OCI-LY1 (cell line): ENCODE data around the gene FEM1C.

Source experiments
- EZH2 ChIP-seq: fragments of 200-600 bp; sonication (generic), shearing (Covaris generic); IDR thresholded peaks from 2 replicates; pipeline ENCODE4 v1.8.0; 2017; ENCODE audit warnings: borderline replicate concordance, mixed run types, mild to moderate bottlenecking, antibody characterized with exemption, low read length, moderate library complexity, mixed read lengths
- TF ChIP-seq, protein P1 (sequence below): fragments of 200-600 bp; sonication (generic), shearing (Covaris generic); IDR thresholded peaks from 2 replicates; pipeline ENCODE4 v1.5.1; 2017; ENCODE audit warnings: mild to moderate bottlenecking, antibody characterized with exemption, low read length, moderate library complexity, mixed read lengths

DNA sequence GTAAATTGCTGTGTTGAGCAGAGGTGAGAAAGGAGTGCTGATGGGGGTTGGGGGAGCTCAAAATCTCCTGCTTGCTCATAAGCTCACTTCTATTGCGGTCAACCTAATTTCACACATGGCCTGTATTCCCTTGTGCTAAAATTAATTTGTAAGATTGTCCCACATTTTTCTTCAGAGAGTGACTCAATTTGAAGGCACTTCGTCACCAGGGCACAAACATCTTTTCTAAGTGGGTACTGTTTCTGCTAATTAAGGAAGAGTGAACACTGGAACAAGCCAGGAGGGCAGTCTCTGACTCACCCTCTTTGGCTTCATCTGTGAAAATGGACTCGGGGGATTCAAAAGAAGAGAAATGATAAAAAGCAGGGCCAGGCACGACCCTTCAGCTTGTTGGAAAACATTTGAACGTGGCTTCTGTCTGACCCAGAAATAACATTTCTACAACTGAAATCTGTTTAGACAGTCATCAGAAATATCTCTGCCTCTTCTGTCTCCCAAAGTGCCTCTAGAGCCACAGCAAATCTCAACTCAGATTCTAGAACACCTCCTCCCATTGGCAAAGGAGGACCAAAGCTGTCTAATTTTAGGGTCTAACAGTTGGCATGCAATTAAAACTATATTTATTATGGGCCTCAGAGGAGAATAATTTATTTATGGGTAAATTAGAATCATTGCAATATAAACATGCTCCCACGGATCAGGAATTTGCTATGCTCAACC is 49.8 kb downstream of the FEM1C start:
- TF ChIP-seq, protein P1, sequence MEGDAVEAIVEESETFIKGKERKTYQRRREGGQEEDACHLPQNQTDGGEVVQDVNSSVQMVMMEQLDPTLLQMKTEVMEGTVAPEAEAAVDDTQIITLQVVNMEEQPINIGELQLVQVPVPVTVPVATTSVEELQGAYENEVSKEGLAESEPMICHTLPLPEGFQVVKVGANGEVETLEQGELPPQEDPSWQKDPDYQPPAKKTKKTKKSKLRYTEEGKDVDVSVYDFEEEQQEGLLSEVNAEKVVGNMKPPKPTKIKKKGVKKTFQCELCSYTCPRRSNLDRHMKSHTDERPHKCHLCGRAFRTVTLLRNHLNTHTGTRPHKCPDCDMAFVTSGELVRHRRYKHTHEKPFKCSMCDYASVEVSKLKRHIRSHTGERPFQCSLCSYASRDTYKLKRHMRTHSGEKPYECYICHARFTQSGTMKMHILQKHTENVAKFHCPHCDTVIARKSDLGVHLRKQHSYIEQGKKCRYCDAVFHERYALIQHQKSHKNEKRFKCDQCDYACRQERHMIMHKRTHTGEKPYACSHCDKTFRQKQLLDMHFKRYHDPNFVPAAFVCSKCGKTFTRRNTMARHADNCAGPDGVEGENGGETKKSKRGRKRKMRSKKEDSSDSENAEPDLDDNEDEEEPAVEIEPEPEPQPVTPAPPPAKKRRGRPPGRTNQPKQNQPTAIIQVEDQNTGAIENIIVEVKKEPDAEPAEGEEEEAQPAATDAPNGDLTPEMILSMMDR: no peak
- no peak for TF ChIP-seq EZH2
